Hematopoietic multipotent progenitor cell treated with erythropoietin and hydrocortisone succinate and interleukin-3 and kit ligand, for 6 days (in vitro differentiated cells): ENCODE data around the gene TSSK2.
A peak's percentile ranks its signal among the peaks of the same experiment; 100 is the strongest.
"Not testable (repeated sequence)": the region's sequence is repeated elsewhere in the genome, so short reads cannot be mapped to it uniquely, and the experiment has no call there.

Experiments
- DNase-seq: peaks from one replicate; pipeline ENCODE4 v3.0.0-alpha.2; 2015

The TSSK2 gene

DNA sequence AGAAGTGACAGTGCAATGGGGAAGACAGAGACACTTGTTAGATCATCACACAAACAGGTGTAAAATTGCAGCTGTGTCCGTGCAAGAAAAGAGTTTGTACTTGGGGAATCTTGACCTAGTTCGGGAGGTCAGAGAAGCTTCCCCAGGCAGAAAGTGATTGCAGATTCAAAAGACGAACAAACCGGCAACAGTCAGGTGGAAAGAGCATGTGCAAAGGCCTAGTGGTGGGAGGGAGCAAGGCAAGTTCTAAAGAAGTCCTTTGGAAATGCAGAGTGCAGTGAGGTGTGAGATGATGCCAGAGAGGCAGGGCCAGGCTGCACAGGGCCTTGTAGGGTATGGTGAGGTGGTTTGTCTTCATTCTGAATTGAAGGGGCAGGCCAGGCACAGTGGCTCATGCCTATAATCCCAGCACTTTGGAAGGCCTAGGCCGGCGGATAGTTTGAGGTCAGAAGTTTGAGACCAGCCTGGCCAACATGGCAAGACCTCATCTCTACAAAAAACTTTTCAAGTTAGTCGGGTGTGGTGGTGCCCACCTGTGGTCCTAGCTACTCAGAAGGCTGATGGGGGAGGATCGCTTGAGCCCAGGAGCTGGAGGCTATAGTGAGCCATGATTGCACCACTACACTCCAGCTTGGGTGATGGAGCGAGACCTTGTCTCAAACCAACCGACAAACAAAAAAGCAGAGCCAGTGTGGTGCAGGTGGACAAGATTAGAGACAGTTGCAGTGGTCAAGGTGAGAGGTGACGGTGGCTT, 15.3 kb downstream of the TSSK2 start:
- DNase-seq = no peak

DNA sequence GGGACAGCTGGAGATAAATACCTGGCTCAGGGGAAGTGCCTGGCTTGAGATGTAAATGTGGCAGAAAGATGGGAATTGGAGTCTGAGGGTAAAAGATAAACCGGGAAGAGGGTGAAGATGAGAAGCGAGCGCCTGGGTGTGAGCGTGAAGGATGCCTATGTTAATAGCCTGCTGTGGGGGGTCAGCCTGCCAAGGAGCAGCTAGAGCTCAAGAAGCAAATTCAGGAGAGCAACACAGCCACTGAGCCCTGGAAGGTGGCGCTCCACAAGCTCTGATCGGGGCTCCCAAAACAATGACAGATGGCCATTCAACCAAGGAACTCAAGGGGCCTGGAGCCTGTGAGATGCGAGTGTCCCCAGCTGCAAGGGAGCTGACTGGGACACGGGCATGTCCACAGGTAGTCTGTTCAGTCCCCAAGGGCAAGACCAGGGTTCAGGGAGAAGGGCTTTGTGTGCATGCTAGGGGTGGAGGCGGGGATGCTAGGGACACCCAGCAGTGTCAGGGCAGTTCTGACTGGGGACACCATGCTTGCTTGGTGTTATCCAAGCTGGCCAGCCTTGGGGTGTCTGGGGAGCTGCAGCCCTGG, 16.2 kb downstream of the TSSK2 start:
- no peak for DNase-seq

DNA sequence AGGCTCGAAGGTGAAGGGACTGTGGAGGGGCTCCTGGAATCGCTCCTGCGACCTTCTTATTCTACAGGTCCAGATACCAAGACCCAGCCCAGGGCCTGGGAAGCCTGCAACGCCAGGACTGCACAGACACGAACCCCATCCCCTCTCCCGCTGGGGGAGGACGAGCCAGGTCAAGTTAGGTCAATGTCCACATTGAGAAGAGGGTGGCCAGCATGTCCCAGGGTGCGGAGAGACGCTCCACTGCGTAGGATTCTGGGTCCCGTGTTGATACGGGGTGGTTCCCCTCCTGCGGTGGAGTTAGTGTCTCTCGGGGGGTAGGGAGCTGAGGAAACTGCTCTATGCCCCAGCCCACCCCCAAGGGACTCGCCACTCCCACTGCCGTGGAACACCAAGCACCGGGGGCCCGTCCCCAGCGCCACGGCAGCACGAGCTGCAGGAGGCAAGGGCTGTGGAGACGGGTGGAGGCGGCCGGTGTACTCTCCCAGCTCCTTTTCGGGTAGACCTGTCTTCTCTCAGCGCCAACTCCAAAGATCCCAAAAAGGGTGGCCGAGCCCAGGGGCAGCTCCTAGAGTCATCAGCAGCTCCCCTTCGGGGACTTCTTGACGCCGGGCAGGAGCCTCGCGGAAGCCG, 17.4 kb downstream of the TSSK2 start:
- DNase-seq = no peak

DNA sequence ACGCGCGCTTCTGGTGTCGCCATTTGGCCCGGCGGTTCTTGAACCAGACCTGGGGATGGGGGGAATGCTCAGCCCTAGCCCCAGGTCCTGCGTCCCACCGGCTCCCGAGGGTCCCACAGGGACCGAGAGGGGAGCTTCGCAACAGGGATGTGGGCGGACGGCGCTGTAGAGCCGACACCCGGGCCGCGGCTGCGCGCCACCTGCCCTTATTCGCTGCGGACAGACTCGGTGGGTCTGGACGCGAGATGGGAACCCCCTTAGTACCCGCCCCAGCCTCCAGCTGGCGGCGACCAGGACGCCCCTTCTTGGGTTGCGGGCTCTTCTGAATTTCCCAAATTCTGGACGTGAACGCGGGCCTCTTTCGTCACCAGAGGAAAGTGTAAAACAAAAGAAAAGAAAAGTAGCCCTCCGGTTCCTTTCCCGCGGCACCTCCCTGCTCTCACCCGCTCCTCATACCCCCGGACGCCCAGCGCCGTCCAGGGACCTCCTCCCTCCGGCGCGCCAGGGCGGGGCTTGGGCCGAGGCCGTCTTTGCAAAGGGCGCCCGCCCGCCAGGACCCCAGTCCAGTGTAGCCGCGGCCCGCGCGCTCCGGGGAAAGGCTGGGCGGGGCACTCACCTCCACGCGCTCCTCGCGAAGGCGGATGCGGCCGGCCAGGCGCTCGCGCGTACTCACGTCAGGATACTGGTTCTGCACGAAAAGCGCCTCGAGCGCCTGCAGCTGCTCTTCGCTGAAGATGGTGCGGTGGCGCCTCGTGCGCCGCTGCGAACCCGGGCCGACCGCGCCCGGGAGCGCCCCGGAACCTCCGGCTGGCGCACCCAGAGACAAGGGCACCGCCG, 18.2 kb downstream of the TSSK2 start:
- DNase-seq = no peak

DNA sequence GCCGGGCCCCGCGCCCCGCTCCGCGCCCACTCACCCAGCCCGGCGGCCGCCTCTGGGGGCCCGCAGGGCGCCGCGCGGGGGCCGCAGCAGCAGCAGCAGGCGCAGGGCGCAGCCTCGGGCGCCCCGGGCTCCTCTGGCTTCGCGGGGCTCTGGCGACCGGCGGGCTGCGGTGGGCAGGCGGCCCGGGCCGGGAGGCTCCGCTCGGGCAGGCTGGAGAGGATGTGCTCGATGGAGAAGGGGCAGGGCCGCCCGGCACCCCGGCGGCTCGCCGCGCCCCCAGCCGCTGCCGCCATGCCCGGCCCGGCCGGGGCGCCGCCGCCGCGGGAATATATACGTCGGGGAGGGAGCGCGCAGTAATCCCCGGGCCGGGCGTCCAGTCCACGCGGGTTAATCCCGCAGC, 18.9 kb downstream of the TSSK2 start, which contains the start of gene GSC2:
Gene GSC2 (minus strand): TSS at position 302 of the 400 bp plus-strand sequence. CDS start 9 bp downstream, at position 293.
- DNase-seq = no peak

DNA sequence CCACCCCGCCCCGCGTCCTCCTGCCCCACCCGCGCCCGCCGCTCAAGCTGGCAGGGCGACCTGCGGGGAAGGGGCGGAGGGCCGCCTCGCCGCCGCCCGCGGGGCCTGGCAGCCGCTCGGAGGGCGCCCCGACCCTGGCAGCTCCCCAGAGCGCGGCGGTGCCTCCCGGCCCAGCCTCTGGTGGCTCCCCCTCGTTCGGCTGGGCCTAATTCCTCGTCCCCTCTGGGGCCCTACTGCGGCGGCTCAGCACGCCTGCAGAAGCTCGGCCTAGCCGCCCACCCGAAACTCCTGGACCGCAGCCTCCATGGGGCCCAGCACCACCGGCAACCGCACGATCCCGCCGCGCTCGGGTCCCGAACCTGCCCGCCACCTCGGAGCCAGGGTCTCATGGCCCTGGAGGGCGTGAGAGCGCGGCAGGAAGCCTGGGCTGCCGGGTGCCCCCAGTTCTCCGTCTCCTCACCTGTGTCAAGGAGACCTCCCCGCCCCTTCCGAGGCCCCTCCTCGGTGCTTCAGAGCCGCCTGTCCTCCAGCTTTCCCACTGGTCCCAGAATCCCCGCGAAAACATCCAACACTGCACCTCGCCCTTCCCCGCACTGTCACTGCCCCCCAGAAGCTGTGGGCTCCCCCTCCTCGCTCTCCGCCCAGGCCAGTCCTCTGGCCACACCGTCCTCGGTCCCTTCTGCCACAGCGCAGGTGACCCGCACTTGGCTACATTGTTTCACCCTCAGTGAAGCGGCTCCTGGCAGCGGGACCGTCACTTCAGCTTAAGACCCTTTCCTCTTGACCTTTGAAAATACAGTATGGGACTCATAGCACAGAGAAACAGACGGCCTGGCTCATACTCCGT, 19.6 kb downstream of the TSSK2 start:
- no peak for DNase-seq

DNA sequence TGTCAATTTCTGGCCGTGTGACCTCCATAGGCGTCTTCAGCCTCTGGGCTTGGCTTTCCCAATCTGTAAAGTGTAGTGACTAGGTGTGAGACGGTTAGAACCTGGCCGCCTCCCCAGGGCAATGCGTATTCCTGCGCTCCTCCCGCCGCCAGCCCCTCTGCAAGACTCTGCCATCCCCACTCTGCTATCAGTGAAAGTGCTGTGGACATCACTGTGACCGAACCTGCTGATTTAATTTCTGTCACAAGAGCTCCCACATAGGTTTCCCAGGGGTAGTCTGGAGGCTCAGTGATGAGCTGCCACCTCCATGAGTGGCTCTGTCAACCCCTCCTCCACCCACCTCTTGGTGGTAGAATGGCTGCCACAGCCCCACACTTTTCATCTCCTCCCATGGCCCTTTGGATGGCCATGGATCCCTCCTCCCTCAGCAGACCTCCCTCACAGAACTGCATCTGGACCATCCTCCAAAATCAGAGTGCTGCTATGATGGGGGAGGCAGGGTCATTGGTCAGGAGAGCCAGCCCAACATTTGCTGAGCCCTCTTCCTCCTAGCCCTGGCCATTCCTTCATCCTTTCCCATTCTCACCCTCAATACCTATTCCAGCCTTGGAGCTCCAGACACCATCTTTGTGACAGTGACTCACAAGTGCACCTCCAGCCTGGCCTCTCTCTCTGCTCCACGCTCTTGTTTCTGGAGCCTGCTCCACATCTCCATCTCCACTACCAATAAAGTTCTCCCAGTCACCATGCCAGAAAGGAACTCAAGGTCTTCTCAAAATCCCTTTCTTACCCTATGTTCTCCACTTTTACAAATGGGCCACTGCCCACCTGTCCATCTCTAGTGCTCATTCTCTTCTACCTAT, 20.5 kb downstream of the TSSK2 start:
- DNase-seq = no peak

DNA sequence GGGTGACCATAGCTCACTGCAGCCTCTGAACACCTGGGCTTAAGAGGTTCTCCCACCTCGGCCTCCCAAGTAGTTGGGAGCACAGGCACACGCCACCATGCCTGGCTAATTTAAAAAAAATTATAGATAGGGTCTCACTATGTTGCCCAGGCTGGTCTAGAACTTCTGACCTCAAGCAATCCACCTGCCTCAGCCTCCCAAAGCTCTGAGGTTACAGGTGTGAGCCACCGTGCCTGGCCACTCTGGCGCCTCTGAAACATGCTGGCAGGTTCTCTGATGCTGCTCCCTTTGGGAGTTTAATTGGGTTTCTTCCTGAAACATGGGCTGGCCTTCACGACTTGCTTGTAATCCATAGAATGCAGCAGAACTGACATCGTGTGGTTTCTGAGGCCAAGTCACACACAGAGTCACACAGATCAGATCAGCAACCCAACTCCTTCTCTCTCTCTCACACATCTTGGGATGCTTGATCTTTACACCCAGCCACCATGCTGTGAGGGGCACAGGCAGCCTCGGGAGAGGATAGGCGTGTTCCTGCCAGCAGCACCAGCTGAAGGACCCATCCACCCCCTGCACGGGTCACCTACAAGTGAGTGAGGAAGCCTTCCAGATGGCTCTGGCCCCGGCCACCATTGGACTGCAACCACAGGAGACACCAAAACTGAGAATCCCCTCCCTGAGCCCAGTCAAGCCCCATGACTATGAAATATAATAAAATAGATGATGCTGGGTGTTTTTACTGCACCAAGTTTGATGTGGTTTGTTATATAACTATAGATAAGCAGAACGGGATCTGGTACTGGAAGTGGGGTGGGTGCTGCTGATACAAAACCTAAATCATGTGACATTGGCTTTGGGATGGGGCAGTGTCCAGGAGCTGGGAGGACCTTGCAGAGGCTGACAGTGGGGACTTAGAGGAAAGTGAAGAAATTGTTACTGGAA, 22.1 kb downstream of the TSSK2 start:
- DNase-seq = peak; percentile 53

DNA sequence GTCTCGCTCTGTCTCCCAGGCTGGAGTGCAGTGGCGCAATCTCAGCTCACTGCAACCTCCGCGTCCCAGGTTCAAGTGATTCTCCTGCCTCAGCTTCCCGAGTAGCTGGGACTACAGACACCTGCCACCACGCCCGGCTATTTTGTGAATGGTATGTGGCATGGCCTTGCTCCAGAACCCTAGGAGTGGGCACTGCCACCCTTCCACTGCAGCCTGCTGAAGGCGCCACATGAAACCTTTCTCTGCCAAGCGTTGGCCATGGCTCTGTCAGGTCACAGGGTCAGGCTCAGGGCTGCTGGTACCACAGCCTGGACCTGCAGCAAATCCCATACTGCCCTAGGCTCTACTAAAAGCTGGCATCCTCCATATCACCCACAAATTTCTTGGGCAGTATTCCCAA, 25.0 kb downstream of the TSSK2 start:
- not testable (repeated sequence) for DNase-seq

DNA sequence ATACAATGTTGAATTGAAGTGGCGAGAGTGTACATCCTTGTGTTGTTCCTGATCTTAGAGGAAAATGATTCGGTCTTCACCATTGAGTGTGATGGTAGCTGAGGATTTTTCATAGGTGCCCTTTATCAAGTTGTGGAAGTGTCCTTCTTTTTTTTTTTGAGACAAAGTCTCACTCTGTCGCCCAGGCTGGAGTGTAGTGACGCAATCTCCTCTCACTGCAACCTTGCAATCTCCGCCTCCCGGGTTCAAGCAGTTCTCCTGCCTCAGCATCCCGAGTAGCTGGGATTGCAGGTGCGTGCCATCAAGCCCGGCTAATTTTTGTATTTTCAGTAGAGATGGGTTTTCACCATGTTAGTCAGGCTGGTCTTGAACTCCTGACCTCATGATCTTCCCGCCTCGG, 27.5 kb downstream of the TSSK2 start:
- not testable (repeated sequence) for DNase-seq

DNA sequence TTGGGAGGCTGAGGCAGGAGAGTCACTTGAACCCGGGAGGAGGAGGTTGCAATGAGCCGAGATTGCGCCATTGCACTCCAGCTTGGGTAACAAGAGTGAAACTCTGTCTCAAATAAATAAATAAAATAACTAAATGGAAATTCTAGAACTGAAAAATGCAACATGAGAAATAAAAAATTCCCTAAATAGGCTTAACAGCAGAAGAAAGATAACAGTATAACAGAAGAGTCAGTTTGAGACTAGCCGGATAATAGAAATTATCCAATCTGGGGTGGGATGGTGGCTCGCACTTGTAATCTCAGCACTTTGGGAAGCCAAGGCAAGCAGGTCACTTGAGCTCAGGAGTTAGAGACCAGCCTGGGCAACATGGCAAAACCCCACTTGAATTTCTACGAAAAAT, 33.3 kb downstream of the TSSK2 start:
- no peak for DNase-seq

DNA sequence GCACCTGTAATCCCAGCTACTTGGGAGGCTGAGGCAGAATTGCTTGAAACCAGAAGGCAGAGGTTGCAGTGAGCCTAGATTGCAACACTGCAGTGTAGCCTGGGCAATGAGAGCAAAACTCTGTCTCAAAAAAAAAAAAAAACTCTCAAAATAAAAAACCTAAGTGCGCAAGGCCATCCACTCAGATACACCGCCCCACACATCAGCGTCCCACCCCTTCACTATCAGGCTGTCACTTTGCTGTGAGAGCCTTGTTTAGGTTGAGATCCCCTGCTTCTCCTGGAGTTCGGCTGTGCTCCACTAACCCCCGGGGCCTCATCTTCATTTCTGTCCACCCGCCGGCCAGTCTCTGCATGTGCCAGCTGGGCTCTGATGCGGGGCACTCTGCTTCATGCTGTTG, 35.3 kb downstream of the TSSK2 start:
- DNase-seq = no peak

DNA sequence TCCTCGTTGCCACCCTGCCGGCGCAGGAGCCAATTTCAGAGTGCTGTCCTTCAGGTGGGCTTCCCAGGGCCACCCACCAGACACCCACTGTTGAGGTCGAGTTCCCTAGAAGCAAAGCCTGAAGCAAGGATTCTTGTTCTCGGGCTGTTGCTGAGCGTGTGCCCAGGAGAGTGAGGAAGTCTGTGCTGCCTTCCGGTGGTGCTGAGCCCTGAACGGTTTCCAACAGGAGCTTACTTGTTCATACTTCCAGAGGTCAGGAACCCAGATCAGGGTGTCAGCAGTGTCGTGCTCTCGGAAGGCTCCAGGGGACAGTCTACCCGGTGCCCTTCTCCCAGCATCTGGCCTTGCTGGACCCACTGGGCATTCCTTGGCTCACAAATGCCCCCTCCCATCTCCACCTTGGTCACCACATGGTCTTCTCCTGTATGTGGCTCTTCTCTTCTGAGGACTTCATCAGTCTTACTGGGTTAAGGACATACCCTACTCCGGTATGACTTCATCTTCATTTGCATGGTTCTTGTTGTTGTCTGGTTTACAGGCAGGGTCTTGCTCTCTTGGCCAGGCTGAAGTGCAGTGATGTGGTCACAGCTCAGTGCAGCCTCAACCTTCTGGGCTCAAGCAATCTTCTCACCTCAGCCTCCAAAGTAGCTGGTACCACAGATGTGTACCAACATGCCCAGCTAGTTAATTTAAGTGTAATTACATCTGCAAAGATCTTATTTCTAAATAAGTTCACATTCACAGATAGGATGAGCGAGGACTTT, 36.2 kb downstream of the TSSK2 start:
- DNase-seq = no peak

DNA sequence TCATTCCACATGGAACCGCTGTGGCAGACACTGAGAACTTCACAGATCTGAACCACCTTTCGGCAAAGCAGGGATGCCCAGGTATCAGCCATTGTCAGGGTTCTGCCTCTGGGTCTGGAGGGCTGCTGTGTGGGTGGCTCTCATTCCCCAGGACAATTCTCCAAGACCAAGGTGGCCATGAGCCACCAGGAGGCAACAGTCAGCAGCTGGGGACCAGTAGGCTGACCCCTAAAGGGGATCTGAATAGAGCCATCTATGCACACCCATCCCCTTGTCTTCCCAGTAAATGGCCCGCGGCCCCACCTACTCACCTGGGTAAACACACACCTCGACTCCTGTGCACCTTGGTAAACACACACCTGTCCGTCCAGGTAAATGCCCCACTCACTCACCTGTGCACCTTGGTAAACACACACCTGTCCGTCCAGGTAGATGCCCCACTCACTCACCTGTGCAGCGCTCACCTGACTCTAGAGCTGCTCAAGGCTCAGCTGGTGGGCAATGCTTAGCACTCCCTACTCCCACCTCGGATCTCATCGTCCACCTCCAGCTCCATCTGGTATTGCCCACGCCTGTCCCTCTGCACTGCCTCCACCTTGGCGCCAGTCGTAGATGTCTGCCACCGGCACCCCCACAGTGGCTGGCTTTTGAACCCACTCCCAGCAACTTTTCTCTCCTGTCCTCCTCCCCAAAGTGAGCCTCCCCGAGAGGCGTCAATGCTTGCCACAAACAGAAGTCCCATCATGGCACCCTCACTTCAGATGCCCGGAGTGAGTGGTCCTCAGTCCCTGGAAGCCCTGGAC, 37.2 kb downstream of the TSSK2 start:
- no peak for DNase-seq

DNA sequence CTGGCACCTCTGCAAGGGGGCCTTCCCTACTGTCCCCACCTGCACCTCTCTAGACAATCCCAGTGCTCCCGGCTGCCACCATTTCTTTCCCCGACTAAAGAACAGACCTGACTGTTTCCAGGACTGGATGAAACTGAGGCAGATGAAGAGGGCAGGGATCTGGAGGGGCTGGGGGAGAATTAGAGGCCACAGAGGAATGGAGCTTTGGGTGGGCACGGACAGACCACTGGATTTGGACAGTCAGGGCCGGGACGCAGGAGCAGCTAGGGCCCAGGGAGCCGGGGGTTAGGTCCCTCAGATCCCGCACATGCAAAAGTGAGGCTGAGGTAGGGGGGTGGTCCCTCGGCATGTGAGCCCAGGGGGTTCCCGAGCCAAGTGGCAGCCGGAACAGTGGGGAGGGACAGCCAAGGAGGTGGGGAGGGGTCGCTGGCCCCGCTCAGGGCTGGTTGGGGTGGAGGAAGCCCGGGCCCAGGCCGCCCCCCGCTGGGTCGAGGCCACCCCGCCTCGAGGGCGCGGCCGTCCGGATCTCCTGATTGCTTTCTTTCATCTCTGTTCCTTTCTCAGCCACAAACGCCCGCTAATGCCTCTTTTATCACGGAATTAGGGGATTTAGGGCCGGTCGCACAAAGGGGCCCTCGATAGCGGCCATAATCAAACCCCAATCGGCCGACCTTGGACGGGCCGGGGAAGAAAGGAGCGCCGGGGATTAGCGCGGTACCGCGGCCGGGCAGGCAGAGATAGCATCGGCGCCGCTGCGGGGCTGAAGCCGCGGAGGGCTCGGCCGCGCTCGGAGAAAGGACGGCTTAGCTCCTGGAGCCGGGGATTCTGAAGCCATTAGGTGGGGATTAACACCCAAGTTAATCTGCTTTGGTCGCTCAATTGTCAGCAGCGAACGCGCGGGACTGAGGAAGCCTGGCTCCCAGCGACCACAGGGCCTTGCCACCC, 38.2 kb downstream of the TSSK2 start:
- DNase-seq = no peak

DNA sequence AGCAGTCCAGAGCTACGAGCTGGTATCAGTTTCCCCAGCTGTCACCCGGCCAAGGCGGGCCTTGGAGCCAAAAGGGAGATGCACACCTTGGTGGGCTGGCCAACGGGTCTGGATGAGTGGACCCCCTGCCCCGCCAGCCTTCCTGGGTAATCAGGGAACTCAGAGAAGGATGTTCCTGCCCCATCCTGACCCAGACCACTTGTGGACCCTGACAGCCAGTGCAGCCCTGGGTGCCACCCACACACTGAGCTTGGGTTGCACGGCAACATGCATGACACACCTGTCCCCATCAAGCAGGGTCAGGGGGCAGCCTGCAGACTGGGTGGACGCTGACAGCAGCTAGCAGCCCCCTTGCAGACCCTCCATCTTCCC, 38.8 kb downstream of the TSSK2 start:
- DNase-seq = no peak
